PC-9 (cell line): ENCODE results near the gene RTP2. TPM values are rescaled to one million over a fixed set of nuclear protein-coding genes. Genes with fewer than 3 reads are reported as not detected.

Experiments
- BruUV-seq: library from RNA; stranded (reverse); fragments of 400-500 nt; replicated peaks from 2 replicates; lab custom pipeline; 2021; lab: Mats Ljungman, UMichigan
- CTCF ChIA-PET: fragments of 300-600 bp; sonication (Branson Sonifier 250); formaldehyde crosslinking; loops from one replicate; lab custom pipeline; 2022; ENCODE audit warnings: antibody characterized with exemption; lab: Charles Lee
- POLR2A ChIA-PET: fragments of 300-600 bp; sonication (Branson Sonifier 250); formaldehyde crosslinking; loops from one replicate; lab custom pipeline; 2022; ENCODE audit warnings: antibody characterized with exemption; ENCODE audit not compliant: unreplicated experiment; lab: Charles Lee
- DNase-seq, 2 experiments: peaks; one replicate each; pipeline versions ENCODE4 v3.0.0 to v3.0.0-alpha.2; 2015 to 2022; ENCODE audit warnings: mixed read lengths in 1 of 2
- H2AFZ ChIP-seq: fragments of 200-600 bp; sonication (generic); 2 replicates; pipeline ENCODE4 v1.8.1; 2017; ENCODE audit warnings: antibody characterized with exemption
- H3F3A ChIP-seq: fragments of 200-600 bp; sonication (generic); 2 replicates; pipeline ENCODE4 v1.8.1; 2017; ENCODE audit warnings: antibody characterized with exemption, mild to moderate bottlenecking, low read depth; ENCODE audit not compliant: insufficient read depth
- H3K27ac ChIP-seq: fragments of 200-600 bp; sonication (generic); 2 replicates; pipeline ENCODE4 v1.6.1; 2016; ENCODE audit warnings: mixed run types
- H3K27me3 ChIP-seq: fragments of 200-600 bp; sonication (generic); 2 replicates; pipeline ENCODE4 v1.6.1; 2016; ENCODE audit warnings: low read depth, mixed run types; ENCODE audit not compliant: insufficient read depth
- H3K36me3 ChIP-seq: fragments of 200-600 bp; sonication (generic); 2 replicates; pipeline ENCODE4 v1.6.1; 2016; ENCODE audit warnings: low read depth, mixed run types
- H3K4me1 ChIP-seq: fragments of 200-600 bp; sonication (generic); replicated peaks from 2 replicates; pipeline ENCODE4 v1.6.1; 2016; ENCODE audit warnings: mixed run types; ENCODE audit not compliant: insufficient read depth
- H3K4me2 ChIP-seq: fragments of 200-600 bp; sonication (generic); 2 replicates; pipeline ENCODE4 v1.6.1; 2017; ENCODE audit warnings: mixed run types
- H3K4me3 ChIP-seq: fragments of 200-600 bp; sonication (generic); 2 replicates; pipeline ENCODE4 v1.6.1; 2016; ENCODE audit warnings: mixed run types
- H3K79me2 ChIP-seq: fragments of 200-600 bp; sonication (generic); 2 replicates; pipeline ENCODE4 v1.6.1; 2017; ENCODE audit warnings: low read depth, mixed run types
- H3K9me2 ChIP-seq: fragments of 200-600 bp; sonication (generic); 2 replicates; pipeline ENCODE4 v1.8.1; 2017; ENCODE audit warnings: mild to moderate bottlenecking; ENCODE audit not compliant: insufficient read depth
- H3K9me3 ChIP-seq: fragments of 200-600 bp; sonication (generic); 2 replicates; pipeline ENCODE4 v1.8.1; 2016; ENCODE audit warnings: low read depth; ENCODE audit not compliant: insufficient read depth
- H4K20me1 ChIP-seq: fragments of 200-600 bp; sonication (generic); 2 replicates; pipeline ENCODE4 v1.8.1; 2017; ENCODE audit not compliant: insufficient read depth
- EZH2 ChIP-seq: fragments of 200-600 bp; sonication (generic); IDR thresholded peaks from 2 replicates; pipeline ENCODE4 v1.8.0; 2017; ENCODE audit warnings: antibody characterized with exemption, low read depth
- intact Hi-C: fragments of 100-400 bp; cut with micrococcal nuclease; formaldehyde crosslinking; loops from one replicate; pipeline ENCODE4 v1.10.0; 2022; ENCODE audit not compliant: unreplicated experiment
- total RNA-seq: library from RNA; stranded (reverse); gene quantifications from 2 replicates; pipeline ENCODE4 v1.2.3, GENCODE V29; 2021
- TF ChIP-seq, protein P1 (sequence below): fragments of 200-600 bp; sonication (generic); conservative IDR thresholded peaks from 2 replicates; pipeline ENCODE4 v1.6.1; 2017; ENCODE audit warnings: mixed run types, antibody characterized with exemption, mild to moderate bottlenecking, moderate library complexity

The RTP2 gene
- total RNA-seq, 1 experiment from 2014 or later, result not detected

DNA sequence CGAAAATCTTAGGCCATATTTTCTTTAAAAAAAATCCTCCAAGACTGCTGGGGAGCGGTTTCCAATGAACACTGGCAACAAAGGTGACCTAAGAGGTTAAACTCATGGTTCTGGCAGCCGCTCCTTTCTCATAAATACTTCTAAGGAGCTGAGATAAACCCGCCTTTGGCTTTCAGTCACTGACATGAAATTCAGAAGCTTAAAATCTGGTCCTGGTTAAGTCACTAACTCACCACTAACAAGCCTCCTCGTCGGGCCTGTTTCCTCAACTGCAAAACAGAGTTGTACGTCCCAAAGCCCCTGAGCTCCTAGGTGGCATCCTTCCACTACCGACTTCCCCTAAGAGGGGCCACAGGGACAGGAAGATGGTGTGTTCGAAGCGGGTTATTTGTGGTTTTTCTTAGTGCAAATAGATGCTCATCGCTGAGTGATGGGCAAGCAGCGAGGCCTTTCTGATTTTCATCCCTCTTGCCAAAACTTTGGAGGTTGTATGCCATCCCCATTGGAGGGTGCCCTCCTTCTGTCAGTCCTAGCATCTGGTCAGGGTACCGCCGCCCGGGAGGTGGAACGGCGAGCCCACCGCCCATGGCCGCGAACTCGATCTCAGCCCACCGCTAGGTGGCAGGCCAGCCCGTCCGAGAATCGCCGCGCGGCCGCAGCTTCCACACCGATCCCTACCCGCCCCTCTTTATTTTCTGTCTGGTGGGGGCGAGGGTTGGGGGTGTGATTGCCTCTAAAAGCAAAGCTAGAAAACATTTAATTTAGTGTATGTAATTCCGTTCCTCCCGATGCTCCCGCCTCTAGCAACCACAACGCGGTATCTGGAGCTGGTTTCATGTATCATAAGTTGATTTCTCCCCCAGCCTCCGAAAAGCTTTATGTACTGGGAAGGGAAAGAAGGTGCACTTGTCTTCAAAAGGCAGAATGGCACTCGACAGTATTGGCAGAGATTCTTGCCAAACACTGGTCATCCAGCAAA lies 38.4 kb upstream of the RTP2 start:
- CTCF ChIA-PET, result interaction anchor here (0.5 to 4.6 kb wide), 31 partner anchors 9 to 1528 kb away, joined by 3 to 129 read pairs (median 3); no protein-coding TSS in a partner anchor
- H4K20me1 ChIP-seq, result peaks cover 40% of the 10 kb centered on the region

GRCh38 chr3:187739561-187740332 lies 37.4 kb upstream of the RTP2 start:
- Histone ChIP-seq H3K79me2 (peaks cover 100% of the 10 kb centered on the region), H2AFZ (no peak overlapping the region), H3K4me1 (peaks cover 55% of the 10 kb centered on the region), H3K4me3 (peak overlapping the region; percentile 88; the same call in 1 of the 2 replicates), H3K27me3 (no peaks in the 10 kb centered on the region), H4K20me1 (peaks cover 47% of the 10 kb centered on the region), H3K36me3 (peaks cover 20% of the 10 kb centered on the region), H3K9me2 (no peaks in the 10 kb centered on the region), H3K4me2 (peak overlapping the region; percentile 99), H3K27ac (no peak overlapping the region), H3F3A (peaks cover 21% of the 10 kb centered on the region; the same call in 1 of the 2 replicates), H3K9me3 (no peaks in the 10 kb centered on the region)
- no TSS peak for BruUV-seq
- POLR2A ChIA-PET, result interaction anchor here (0.6 kb wide), 2 partner anchors 19 to 425 kb away, joined by 3 to 6 read pairs; no protein-coding TSS in a partner anchor
- intact Hi-C loops, result loop anchor here (2.0 to 10.0 kb wide), 10 partner anchors 623 to 1653 kb away; no protein-coding TSS in a partner anchor
- peak in 1 of 2 experiments; percentile 86 for DNase-seq
- no peak for TF ChIP-seq EZH2
- TF ChIP-seq, protein P1, sequence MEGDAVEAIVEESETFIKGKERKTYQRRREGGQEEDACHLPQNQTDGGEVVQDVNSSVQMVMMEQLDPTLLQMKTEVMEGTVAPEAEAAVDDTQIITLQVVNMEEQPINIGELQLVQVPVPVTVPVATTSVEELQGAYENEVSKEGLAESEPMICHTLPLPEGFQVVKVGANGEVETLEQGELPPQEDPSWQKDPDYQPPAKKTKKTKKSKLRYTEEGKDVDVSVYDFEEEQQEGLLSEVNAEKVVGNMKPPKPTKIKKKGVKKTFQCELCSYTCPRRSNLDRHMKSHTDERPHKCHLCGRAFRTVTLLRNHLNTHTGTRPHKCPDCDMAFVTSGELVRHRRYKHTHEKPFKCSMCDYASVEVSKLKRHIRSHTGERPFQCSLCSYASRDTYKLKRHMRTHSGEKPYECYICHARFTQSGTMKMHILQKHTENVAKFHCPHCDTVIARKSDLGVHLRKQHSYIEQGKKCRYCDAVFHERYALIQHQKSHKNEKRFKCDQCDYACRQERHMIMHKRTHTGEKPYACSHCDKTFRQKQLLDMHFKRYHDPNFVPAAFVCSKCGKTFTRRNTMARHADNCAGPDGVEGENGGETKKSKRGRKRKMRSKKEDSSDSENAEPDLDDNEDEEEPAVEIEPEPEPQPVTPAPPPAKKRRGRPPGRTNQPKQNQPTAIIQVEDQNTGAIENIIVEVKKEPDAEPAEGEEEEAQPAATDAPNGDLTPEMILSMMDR, result peak; percentile 54; the same call in 1 of the 2 replicates
- CTCF ChIA-PET, result interaction anchor here (0.6 to 4.6 kb wide), 19 partner anchors 10 to 1409 kb away, joined by 3 to 129 read pairs (median 4); no protein-coding TSS in a partner anchor

More for the DNA sequence above, 38.4 kb upstream of the RTP2 start:
- intact Hi-C loops, result loop anchor here (5.0 to 10.0 kb wide), 5 partner anchors 622 to 1652 kb away; no protein-coding TSS in a partner anchor
- Histone ChIP-seq H3K9me2 (no peaks in the 10 kb centered on the region), H3K4me2 (peak overlapping the region; percentile 99), H3K9me3 (no peaks in the 10 kb centered on the region), H3K36me3 (peaks cover 10% of the 10 kb centered on the region), H3F3A (peaks cover 21% of the 10 kb centered on the region; the same call in 1 of the 2 replicates), H3K27me3 (no peaks in the 10 kb centered on the region), H2AFZ (peak overlapping the region; percentile 67), H3K27ac (peak overlapping the region; percentile 94), H3K4me1 (peaks cover 55% of the 10 kb centered on the region), H3K79me2 (peaks cover 96% of the 10 kb centered on the region), H3K4me3 (peak overlapping the region; percentile 88)
- POLR2A ChIA-PET, result interaction anchor here (0.5 to 0.7 kb wide), 4 partner anchors 424 to 1593 kb away, joined by 3 to 8 read pairs (median 4); no protein-coding TSS in a partner anchor
- no TSS peak for BruUV-seq
- TF ChIP-seq, protein P1, result peak; percentile 99
- no peak for TF ChIP-seq EZH2
- peak; percentile 66 to 68 for DNase-seq
